PC-9 (cell line): ENCODE measurements around the gene PTPRT. TPM values are rescaled to one million over a fixed set of nuclear protein-coding genes. Genes with fewer than 3 reads are reported as not detected.

Source experiments
- BruUV-seq: library from RNA; stranded (reverse); fragments of 400-500 nt; replicated peaks from 2 replicates; lab custom pipeline; 2021; lab: Mats Ljungman, UMichigan
- CTCF ChIA-PET: fragments of 300-600 bp; sonication (Branson Sonifier 250); formaldehyde crosslinking; loops from one replicate; lab custom pipeline; 2022; ENCODE audit warnings: antibody characterized with exemption; lab: Charles Lee
- POLR2A ChIA-PET: fragments of 300-600 bp; sonication (Branson Sonifier 250); formaldehyde crosslinking; loops from one replicate; lab custom pipeline; 2022; ENCODE audit warnings: antibody characterized with exemption; ENCODE audit not compliant: unreplicated experiment; lab: Charles Lee
- DNase-seq, 2 experiments: peaks; one replicate each; pipeline versions ENCODE4 v3.0.0 to v3.0.0-alpha.2; 2015 to 2022; ENCODE audit warnings: mixed read lengths in 1 of 2
- H2AFZ ChIP-seq: fragments of 200-600 bp; sonication (generic); 2 replicates; pipeline ENCODE4 v1.8.1; 2017; ENCODE audit warnings: antibody characterized with exemption
- H3F3A ChIP-seq: fragments of 200-600 bp; sonication (generic); 2 replicates; pipeline ENCODE4 v1.8.1; 2017; ENCODE audit warnings: antibody characterized with exemption, mild to moderate bottlenecking, low read depth; ENCODE audit not compliant: insufficient read depth
- H3K27ac ChIP-seq: fragments of 200-600 bp; sonication (generic); 2 replicates; pipeline ENCODE4 v1.6.1; 2016; ENCODE audit warnings: mixed run types
- H3K27me3 ChIP-seq: fragments of 200-600 bp; sonication (generic); 2 replicates; pipeline ENCODE4 v1.6.1; 2016; ENCODE audit warnings: low read depth, mixed run types; ENCODE audit not compliant: insufficient read depth
- H3K36me3 ChIP-seq: fragments of 200-600 bp; sonication (generic); 2 replicates; pipeline ENCODE4 v1.6.1; 2016; ENCODE audit warnings: low read depth, mixed run types
- H3K4me1 ChIP-seq: fragments of 200-600 bp; sonication (generic); replicated peaks from 2 replicates; pipeline ENCODE4 v1.6.1; 2016; ENCODE audit warnings: mixed run types; ENCODE audit not compliant: insufficient read depth
- H3K4me2 ChIP-seq: fragments of 200-600 bp; sonication (generic); 2 replicates; pipeline ENCODE4 v1.6.1; 2017; ENCODE audit warnings: mixed run types
- H3K4me3 ChIP-seq: fragments of 200-600 bp; sonication (generic); 2 replicates; pipeline ENCODE4 v1.6.1; 2016; ENCODE audit warnings: mixed run types
- H3K79me2 ChIP-seq: fragments of 200-600 bp; sonication (generic); 2 replicates; pipeline ENCODE4 v1.6.1; 2017; ENCODE audit warnings: low read depth, mixed run types
- H3K9me2 ChIP-seq: fragments of 200-600 bp; sonication (generic); 2 replicates; pipeline ENCODE4 v1.8.1; 2017; ENCODE audit warnings: mild to moderate bottlenecking; ENCODE audit not compliant: insufficient read depth
- H3K9me3 ChIP-seq: fragments of 200-600 bp; sonication (generic); 2 replicates; pipeline ENCODE4 v1.8.1; 2016; ENCODE audit warnings: low read depth; ENCODE audit not compliant: insufficient read depth
- H4K20me1 ChIP-seq: fragments of 200-600 bp; sonication (generic); 2 replicates; pipeline ENCODE4 v1.8.1; 2017; ENCODE audit not compliant: insufficient read depth
- CTCF ChIP-seq: fragments of 200-600 bp; sonication (generic); conservative IDR thresholded peaks from 2 replicates; pipeline ENCODE4 v1.6.1; 2017; ENCODE audit warnings: mixed run types, antibody characterized with exemption, mild to moderate bottlenecking, moderate library complexity
- EZH2 ChIP-seq: fragments of 200-600 bp; sonication (generic); IDR thresholded peaks from 2 replicates; pipeline ENCODE4 v1.8.0; 2017; ENCODE audit warnings: antibody characterized with exemption, low read depth
- intact Hi-C: fragments of 100-400 bp; cut with micrococcal nuclease; formaldehyde crosslinking; loops from one replicate; pipeline ENCODE4 v1.10.0; 2022; ENCODE audit not compliant: unreplicated experiment
- total RNA-seq: library from RNA; stranded (reverse); gene quantifications from 2 replicates; pipeline ENCODE4 v1.2.3, GENCODE V29; 2021

Gene PTPRT
- total RNA-seq, 1 experiment from 2014 or later = not detected

GRCh38 chr20:43017241-43018030, 172.3 kb downstream of the PTPRT start:
- H3K9me2 ChIP-seq = no peaks in the 10 kb centered on the region
- H3F3A ChIP-seq = no peaks in the 10 kb centered on the region
- no peaks in the 10 kb centered on the region for H3K9me3 ChIP-seq
- no peaks in the 10 kb centered on the region for H3K4me1 ChIP-seq
- H2AFZ ChIP-seq = no peak overlapping the region
- ChIA-PET POLR2A (no interaction called here), CTCF (no interaction called here)
- no peak overlapping the region for H3K4me2 ChIP-seq
- no peak for TF ChIP-seq CTCF
- TF ChIP-seq EZH2 = no peak
- H3K27ac ChIP-seq = no peak overlapping the region
- DNase-seq = no peak
- no TSS peak for BruUV-seq
- no peaks in the 10 kb centered on the region for H4K20me1 ChIP-seq
- no peaks in the 10 kb centered on the region for H3K79me2 ChIP-seq
- H3K4me3 ChIP-seq = no peak overlapping the region
- intact Hi-C loops = no loop called here
- no peaks in the 10 kb centered on the region for H3K36me3 ChIP-seq
- H3K27me3 ChIP-seq = peaks cover 26% of the 10 kb centered on the region

DNA sequence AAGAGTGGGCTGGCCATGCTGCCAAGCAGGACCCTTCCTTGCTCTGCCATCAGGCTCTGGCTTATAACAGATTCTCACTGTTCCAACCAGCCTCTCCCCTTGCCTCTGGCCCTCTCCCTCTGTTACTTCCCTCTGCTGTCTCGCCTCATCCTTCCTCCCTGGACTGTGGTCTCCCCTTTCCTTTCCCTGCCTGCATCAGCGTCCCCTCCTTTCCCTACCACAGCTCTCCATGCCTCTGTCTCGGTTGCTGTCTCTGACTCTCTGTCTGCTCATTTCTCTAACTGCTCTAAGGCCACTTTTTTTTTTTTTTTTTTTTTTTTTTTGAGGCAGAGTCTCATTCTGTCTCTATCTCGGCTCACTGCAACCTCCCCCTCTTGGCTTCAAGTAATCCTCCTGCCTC, 173.4 kb downstream of the PTPRT start:
- no peaks in the 10 kb centered on the region for H3K79me2 ChIP-seq
- H4K20me1 ChIP-seq = no peaks in the 10 kb centered on the region
- no peaks in the 10 kb centered on the region for H3K9me2 ChIP-seq
- no peaks in the 10 kb centered on the region for H3K9me3 ChIP-seq
- no peak overlapping the region for H3K4me3 ChIP-seq
- no peaks in the 10 kb centered on the region for H3K4me1 ChIP-seq
- intact Hi-C loops = no loop called here
- H3K4me2 ChIP-seq = no peak overlapping the region
- peaks cover 26% of the 10 kb centered on the region for H3K27me3 ChIP-seq
- TF ChIP-seq CTCF (no peak), EZH2 (no peak)
- ChIA-PET POLR2A (no interaction called here), CTCF (no interaction called here)
- no peak overlapping the region for H2AFZ ChIP-seq
- H3K27ac ChIP-seq = no peak overlapping the region
- no peak for DNase-seq
- H3F3A ChIP-seq = no peaks in the 10 kb centered on the region
- H3K36me3 ChIP-seq = no peaks in the 10 kb centered on the region
- no TSS peak for BruUV-seq

- Histone ChIP-seq H3K4me3 (no peak overlapping the region), H2AFZ (no peak overlapping the region), H3K9me2 (no peaks in the 10 kb centered on the region), H3K79me2 (no peaks in the 10 kb centered on the region), H3K4me2 (no peak overlapping the region), H3K9me3 (no peaks in the 10 kb centered on the region), H4K20me1 (no peaks in the 10 kb centered on the region), H3K27me3 (peaks cover 26% of the 10 kb centered on the region), H3K36me3 (no peaks in the 10 kb centered on the region), H3K27ac (no peak overlapping the region), H3F3A (no peaks in the 10 kb centered on the region), H3K4me1 (no peaks in the 10 kb centered on the region)
- intact Hi-C loops = no loop called here
- TF ChIP-seq EZH2 = no peak
- no peak for TF ChIP-seq CTCF
- DNase-seq = no peak
- BruUV-seq = no TSS peak
- ChIA-PET CTCF (no interaction called here), POLR2A (no interaction called here)
Observed at GRCh38 chr20:43015566-43015965, 174.1 kb downstream of the PTPRT start.
